GM08714 (cell line): ENCODE measurements around the gene TEPSIN.

Source experiments
- H3K4me3 ChIP-seq: fragments of 200-500 bp; sonication (Bioruptor generic); 2 replicates; pipeline ENCODE4 v1.5.1; 2014; ENCODE audit warnings: mild to moderate bottlenecking, low read length, inconsistent platforms
- ZNF274 ChIP-seq: IDR thresholded peaks from 2 replicates; pipeline ENCODE4 v1.6.1; 2012; ENCODE audit warnings: mild to moderate bottlenecking, low read depth, low read length

TEPSIN gene

GRCh38 chr17:81219476-81220180, 19.2 kb downstream of the TEPSIN start:
- no peak for TF ChIP-seq ZNF274
- no peak overlapping the region for H3K4me3 ChIP-seq

GRCh38 chr17:81218991-81219390, 19.9 kb downstream of the TEPSIN start:
- H3K4me3 ChIP-seq = no peak overlapping the region
- no peak for TF ChIP-seq ZNF274

- H3K4me3 ChIP-seq = no peak overlapping the region
- no peak for TF ChIP-seq ZNF274
Observed at GRCh38 chr17:81218459-81218858, 20.4 kb downstream of the TEPSIN start.

DNA sequence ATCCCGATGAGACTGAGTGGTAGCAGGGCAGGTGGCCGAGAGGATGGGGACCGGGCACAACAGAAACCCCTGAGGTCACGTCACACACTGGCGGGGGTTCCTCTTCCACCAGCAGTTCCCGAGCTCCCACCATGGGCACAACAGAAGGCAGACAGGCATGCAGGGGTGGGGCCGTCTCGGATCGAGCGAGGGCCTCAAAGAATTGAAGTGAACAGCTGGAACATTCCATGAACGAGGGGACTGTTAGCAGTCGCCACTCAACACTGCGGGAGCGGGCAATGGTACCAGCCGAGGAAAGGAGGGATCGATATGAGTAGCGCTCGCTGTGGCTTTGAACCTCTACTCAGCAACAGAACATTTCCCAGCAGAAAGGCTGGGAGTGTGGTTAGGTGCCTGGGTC, 21.4 kb downstream of the TEPSIN start:
- TF ChIP-seq ZNF274 = no peak

DNA sequence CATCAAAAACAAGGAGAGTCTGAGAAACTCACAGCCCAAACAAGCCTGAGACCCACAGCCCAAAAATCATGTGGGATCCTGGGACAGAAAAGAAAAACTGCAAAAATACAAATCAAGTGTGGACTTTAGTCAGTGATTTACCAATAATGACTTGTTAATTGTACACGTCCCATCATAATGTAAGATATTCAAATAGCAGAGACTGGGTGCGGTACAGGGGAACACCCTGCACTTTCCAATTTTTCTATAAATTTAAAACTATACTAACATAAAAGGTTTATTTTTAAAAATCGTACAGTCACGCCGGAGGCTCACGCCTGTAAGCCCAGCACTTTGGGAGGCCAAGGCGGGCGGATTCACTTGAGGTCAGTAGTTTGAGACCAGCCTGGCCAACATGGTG, 24.9 kb downstream of the TEPSIN start:
- no peak for TF ChIP-seq ZNF274
- H3K4me3 ChIP-seq = no peak overlapping the region

More for the DNA sequence above, 21.4 kb downstream of the TEPSIN start:
- no peak overlapping the region for H3K4me3 ChIP-seq

GRCh38 chr17:81212365-81212764, 26.5 kb downstream of the TEPSIN start:
- no peak for TF ChIP-seq ZNF274

DNA sequence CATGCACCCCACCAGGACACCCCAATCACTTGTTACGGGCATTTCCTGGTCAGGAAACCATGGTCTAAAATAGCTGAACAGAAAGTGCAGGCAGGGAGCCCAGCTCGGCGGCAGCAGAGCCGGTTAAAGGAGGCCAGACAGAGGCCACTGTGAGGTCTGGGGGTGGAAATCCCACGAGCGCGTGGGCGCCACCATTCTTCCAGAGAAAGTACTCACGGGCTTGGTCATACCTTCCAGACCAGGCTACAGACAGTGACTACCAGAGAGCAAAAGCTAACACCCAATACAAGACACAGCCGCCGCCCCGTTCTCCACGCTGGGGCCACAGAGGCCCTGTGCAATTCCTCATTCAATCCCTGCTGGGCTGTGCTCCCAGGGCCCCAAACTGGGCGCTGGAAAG, 28.0 kb downstream of the TEPSIN start:
- no peak for TF ChIP-seq ZNF274
- H3K4me3 ChIP-seq = no peak overlapping the region

More at GRCh38 chr17:81212365-81212764, 26.5 kb downstream of the TEPSIN start:
- no peak overlapping the region for H3K4me3 ChIP-seq

- no peak overlapping the region for H3K4me3 ChIP-seq
- no peak for TF ChIP-seq ZNF274
Observed at GRCh38 chr17:81210466-81210865, 28.4 kb downstream of the TEPSIN start.

DNA sequence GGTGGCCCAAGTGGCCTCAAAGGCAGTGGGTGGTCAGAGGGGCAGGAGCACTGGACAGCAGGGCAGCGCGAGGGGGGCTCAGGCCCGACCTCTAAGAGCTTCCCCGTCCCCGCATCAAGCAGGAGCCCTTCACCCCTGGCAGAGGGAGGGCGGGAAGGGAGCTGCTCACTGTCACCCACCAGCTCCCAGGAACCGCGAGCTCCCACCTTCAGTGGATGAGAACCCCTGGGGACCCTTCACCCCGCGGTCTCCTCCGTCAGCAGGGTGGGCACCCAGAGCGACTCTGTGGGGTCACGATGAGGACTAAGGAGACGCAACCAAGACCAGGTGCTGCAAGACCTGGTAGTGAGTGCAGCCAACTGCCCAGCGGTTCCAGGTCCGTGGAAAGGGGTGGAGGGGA, 29.7 kb downstream of the TEPSIN start:
- no peak for TF ChIP-seq ZNF274
- H3K4me3 ChIP-seq = no peak overlapping the region

GRCh38 chr17:81208651-81209050, 30.2 kb downstream of the TEPSIN start:
- no peak for TF ChIP-seq ZNF274
- no peak overlapping the region for H3K4me3 ChIP-seq

DNA sequence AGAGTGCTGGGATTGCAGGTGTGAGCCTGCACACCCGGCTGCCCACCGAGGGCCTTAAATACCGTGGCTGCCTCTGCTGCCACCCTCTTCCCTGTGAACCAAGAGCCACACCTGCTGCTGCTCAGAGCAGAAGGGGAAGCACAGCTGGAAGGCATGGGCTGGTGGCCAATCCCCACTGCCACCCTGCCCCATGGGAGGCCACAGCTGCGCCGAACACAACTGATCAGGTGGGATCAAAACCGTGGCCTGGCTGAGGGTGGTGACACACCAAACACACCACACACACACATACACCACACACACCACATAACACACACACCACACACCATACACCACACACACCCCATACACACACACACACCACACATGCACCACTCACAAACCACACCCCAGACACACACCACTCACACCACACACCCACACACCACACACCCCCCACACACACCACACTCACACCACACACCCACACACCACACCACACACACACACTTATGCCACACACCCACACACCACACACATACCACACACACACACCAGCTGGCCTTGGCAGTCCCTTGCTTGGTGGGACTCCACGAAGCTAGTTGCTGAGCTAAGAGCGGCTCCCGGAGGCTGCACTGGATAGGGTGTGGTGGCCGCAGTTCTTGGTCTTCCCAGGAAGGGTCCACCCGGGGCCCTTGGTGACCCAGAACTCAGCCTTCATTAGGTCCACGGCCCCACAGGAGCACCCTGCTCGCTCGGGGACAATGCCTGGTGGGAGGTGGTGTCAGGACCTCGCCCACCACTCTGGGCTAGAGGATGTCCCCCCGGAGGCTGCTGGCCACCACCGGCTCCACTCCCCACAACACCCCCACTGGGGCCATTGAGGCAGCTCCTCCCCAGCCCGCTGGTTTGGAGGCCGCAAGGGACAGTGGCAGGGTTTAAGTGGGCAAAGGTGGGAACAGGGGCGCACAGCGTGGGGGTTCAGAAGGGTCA, 31.0 kb downstream of the TEPSIN start:
- no peak for TF ChIP-seq ZNF274
- H3K4me3 ChIP-seq = no peak overlapping the region

- H3K4me3 ChIP-seq = no peak overlapping the region
- no peak for TF ChIP-seq ZNF274
Observed at GRCh38 chr17:81206657-81207056, 32.2 kb downstream of the TEPSIN start.

GRCh38 chr17:81206166-81206565, 32.7 kb downstream of the TEPSIN start:
- TF ChIP-seq ZNF274 = no peak
- H3K4me3 ChIP-seq = no peak overlapping the region

GRCh38 chr17:81204578-81204977, 34.3 kb downstream of the TEPSIN start:
- H3K4me3 ChIP-seq = no peak overlapping the region
- TF ChIP-seq ZNF274 = no peak

GRCh38 chr17:81203136-81203535, 35.7 kb downstream of the TEPSIN start:
- TF ChIP-seq ZNF274 = no peak
- no peak overlapping the region for H3K4me3 ChIP-seq
